ENCODE measurements around the gene CRTC1. TPM values are rescaled to one million over a fixed set of nuclear protein-coding genes. Genes with fewer than 3 reads are reported as not detected.

CRTC1 gene
- total and polyA plus RNA-seq, 4 donors, result 1.5 to 3.5 (median 1.9) TPM

DNA sequence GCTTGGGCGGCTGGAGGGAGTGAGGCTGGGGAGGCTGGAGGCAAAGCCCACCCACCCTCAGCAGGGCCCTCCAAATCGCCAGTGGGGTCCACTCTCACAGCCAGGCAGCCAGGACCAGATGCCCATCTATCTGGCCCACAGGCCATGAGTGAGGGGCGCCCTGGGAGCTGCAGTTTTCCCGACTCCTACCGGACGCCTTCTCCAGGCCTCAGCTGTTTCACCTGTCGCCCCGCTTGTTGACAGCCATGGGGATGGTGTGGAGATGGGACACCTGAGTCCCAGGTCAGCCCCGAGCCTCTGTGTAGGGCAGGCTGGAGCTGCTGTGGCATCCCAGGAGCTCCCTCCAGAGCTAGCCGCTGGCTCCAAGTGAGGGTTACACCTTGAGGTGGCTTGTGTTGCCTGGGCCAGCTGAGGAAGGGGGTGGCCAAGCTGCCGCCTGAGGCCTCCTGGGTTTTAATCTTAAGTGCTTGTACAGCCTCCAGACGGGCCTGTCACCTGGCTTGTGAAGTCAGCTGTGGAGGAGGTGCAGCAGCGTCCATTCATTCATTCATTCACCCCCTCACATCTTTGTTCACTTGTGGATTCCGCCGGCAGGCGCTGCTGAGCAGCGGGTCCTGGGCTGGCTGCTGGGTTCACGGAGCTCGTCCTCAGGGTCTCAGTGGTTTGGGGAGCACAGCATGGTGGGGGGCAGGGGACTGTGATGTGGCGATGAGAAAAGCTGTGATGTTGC is 55.6 kb downstream of the CRTC1 start:
- H3K27ac ChIP-seq (ENCODE audit: low read depth in 1 of 2, low read length in 2 of 2), result no peak overlapping the region
- DNase-seq (ENCODE audit: low spot score), result no peak
- TF ChIP-seq JUND (IDR thresholded peaks at IDR 0.05) (no peak), TAF1 (conservative IDR thresholded peaks at IDR 0.05) (no peak), FOXA1 (IDR thresholded peaks at IDR 0.05) (no peak), NR2F2 (IDR thresholded peaks at IDR 0.05) (no peak), HNF4A (conservative IDR thresholded peaks at IDR 0.05) (no peak), SP1 (IDR thresholded peaks at IDR 0.05) (no peak), YY1 (IDR thresholded peaks at IDR 0.05) (no peak), HNF4G (IDR thresholded peaks at IDR 0.05) (no peak), FOXA2 (IDR thresholded peaks at IDR 0.05) (no peak), RAD21 (IDR thresholded peaks at IDR 0.05) (no peak), EGR1 (IDR thresholded peaks at IDR 0.05; ENCODE audit: low read depth in 2 of 2) (no peak), RXRA (IDR thresholded peaks at IDR 0.05) (no peak), GABPA (IDR thresholded peaks at IDR 0.05 in 1 of 2, conservative IDR thresholded peaks at IDR 0.05 in 1 of 2) (no peak)
- TF ChIP-seq, protein P1, sequence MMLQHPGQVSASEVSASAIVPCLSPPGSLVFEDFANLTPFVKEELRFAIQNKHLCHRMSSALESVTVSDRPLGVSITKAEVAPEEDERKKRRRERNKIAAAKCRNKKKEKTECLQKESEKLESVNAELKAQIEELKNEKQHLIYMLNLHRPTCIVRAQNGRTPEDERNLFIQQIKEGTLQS (IDR thresholded peaks at IDR 0.05), result no peak
- TF ChIP-seq, protein P2, sequence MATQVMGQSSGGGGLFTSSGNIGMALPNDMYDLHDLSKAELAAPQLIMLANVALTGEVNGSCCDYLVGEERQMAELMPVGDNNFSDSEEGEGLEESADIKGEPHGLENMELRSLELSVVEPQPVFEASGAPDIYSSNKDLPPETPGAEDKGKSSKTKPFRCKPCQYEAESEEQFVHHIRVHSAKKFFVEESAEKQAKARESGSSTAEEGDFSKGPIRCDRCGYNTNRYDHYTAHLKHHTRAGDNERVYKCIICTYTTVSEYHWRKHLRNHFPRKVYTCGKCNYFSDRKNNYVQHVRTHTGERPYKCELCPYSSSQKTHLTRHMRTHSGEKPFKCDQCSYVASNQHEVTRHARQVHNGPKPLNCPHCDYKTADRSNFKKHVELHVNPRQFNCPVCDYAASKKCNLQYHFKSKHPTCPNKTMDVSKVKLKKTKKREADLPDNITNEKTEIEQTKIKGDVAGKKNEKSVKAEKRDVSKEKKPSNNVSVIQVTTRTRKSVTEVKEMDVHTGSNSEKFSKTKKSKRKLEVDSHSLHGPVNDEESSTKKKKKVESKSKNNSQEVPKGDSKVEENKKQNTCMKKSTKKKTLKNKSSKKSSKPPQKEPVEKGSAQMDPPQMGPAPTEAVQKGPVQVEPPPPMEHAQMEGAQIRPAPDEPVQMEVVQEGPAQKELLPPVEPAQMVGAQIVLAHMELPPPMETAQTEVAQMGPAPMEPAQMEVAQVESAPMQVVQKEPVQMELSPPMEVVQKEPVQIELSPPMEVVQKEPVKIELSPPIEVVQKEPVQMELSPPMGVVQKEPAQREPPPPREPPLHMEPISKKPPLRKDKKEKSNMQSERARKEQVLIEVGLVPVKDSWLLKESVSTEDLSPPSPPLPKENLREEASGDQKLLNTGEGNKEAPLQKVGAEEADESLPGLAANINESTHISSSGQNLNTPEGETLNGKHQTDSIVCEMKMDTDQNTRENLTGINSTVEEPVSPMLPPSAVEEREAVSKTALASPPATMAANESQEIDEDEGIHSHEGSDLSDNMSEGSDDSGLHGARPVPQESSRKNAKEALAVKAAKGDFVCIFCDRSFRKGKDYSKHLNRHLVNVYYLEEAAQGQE (IDR thresholded peaks at IDR 0.05), result no peak
- TF ChIP-seq, protein P3, sequence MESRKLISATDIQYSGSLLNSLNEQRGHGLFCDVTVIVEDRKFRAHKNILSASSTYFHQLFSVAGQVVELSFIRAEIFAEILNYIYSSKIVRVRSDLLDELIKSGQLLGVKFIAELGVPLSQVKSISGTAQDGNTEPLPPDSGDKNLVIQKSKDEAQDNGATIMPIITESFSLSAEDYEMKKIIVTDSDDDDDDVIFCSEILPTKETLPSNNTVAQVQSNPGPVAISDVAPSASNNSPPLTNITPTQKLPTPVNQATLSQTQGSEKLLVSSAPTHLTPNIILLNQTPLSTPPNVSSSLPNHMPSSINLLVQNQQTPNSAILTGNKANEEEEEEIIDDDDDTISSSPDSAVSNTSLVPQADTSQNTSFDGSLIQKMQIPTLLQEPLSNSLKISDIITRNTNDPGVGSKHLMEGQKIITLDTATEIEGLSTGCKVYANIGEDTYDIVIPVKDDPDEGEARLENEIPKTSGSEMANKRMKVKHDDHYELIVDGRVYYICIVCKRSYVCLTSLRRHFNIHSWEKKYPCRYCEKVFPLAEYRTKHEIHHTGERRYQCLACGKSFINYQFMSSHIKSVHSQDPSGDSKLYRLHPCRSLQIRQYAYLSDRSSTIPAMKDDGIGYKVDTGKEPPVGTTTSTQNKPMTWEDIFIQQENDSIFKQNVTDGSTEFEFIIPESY (IDR thresholded peaks at IDR 0.05), result no peak
- TF ChIP-seq, protein P4, sequence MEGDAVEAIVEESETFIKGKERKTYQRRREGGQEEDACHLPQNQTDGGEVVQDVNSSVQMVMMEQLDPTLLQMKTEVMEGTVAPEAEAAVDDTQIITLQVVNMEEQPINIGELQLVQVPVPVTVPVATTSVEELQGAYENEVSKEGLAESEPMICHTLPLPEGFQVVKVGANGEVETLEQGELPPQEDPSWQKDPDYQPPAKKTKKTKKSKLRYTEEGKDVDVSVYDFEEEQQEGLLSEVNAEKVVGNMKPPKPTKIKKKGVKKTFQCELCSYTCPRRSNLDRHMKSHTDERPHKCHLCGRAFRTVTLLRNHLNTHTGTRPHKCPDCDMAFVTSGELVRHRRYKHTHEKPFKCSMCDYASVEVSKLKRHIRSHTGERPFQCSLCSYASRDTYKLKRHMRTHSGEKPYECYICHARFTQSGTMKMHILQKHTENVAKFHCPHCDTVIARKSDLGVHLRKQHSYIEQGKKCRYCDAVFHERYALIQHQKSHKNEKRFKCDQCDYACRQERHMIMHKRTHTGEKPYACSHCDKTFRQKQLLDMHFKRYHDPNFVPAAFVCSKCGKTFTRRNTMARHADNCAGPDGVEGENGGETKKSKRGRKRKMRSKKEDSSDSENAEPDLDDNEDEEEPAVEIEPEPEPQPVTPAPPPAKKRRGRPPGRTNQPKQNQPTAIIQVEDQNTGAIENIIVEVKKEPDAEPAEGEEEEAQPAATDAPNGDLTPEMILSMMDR (IDR thresholded peaks at IDR 0.05; ENCODE audit: low read depth, low read length, missing input control), result no peak
- TF ChIP-seq, protein P5, sequence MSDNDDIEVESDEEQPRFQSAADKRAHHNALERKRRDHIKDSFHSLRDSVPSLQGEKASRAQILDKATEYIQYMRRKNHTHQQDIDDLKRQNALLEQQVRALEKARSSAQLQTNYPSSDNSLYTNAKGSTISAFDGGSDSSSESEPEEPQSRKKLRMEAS (IDR thresholded peaks at IDR 0.05), result no peak
- no peaks in the 10 kb centered on the region for H3K36me3 ChIP-seq (ENCODE audit: control insufficient read depth in 4 of 4, insufficient read depth in 3 of 4, low read depth in 1 of 4, low read length in 3 of 4)
- no peak overlapping the region for H3K4me3 ChIP-seq (ENCODE audit: low read depth in 1 of 3, low read length in 3 of 3)
- H3K9me3 ChIP-seq (ENCODE audit: control insufficient read depth in 4 of 4, low read length in 3 of 4), result no peaks in the 10 kb centered on the region
- WGBS, result 97% methylated on average over 20 of the region's 20 CpGs
- no peak overlapping the region for H3K9ac ChIP-seq (ENCODE audit: low read depth in 1 of 2, low read length in 2 of 2)
- peaks cover 3 to 12% (median 8%) of the 10 kb centered on the region in 4 donors for H3K4me1 ChIP-seq (ENCODE audit: control insufficient read depth in 4 of 4, insufficient read depth in 4 of 4, low read length in 3 of 4)
- no peaks in the 10 kb centered on the region for H3K27me3 ChIP-seq (ENCODE audit: control insufficient read depth in 4 of 4, insufficient read depth in 4 of 4, low read length in 3 of 4)

Data from liver (tissue), 9 donors.